Peyer's patch (tissue), 4 donors: Measurements from ENCODE around the gene TPRN. TPM values are rescaled to one million over a fixed set of nuclear protein-coding genes. Genes with fewer than 3 reads are reported as not detected.
A peak's percentile ranks its signal among the peaks of the same experiment; 100 is the strongest.

ENCODE experiments used
- DNase-seq, 3 donors: peaks; one replicate each; pipeline ENCODE4 v3.0.0-alpha.2; 2017 to 2019
- H3K27ac ChIP-seq, 4 donors: fragments of 200-600 bp; sonication (generic); one replicate each; pipeline ENCODE4 v1.5.1; 2016 to 2019
- H3K27me3 ChIP-seq, 2 donors: fragments of 200-600 bp; sonication (generic); one replicate each; pipeline ENCODE4 v1.5.1; 2019
- H3K36me3 ChIP-seq, 3 donors: fragments of 200-600 bp; sonication (generic); one replicate each; pipeline ENCODE4 v1.5.1; 2016 to 2019
- H3K4me1 ChIP-seq, 4 donors: fragments of 200-600 bp; sonication (generic); one replicate each; pipeline ENCODE4 v1.5.1; 2016 to 2019
- H3K4me3 ChIP-seq, 4 donors: fragments of 200-600 bp; sonication (generic); 1 replicate in 3 of 4; 2 replicates in 1 of 4; pipeline ENCODE4 v1.5.1; 2016 to 2019; ENCODE audit warnings: mild to moderate bottlenecking in 1 of 4
- H3K9me3 ChIP-seq, 4 donors: fragments of 200-600 bp; sonication (generic); one replicate each; pipeline ENCODE4 v1.5.1; 2016 to 2019; ENCODE audit warnings: mild to moderate bottlenecking in 1 of 4
- POLR2A ChIP-seq, 2 donors: fragments of 450-650 bp; IDR thresholded peaks; one replicate each; pipeline ENCODE4 v1.5.1; 2017; ENCODE audit warnings: antibody characterized with exemption in 2 of 2, mild to moderate bottlenecking in 2 of 2, moderate library complexity in 2 of 2
- total RNA-seq, 4 donors: library from RNA; depleted of rRNA; stranded (reverse); fragments of >200 nt; gene quantifications; one replicate each; pipeline ENCODE4 v1.1.0, GENCODE V29; 2016
- TF ChIP-seq, protein P1 (sequence below), 6 experiments: fragments of 450-650 bp in 4 of 6; fragments of 200-600 bp in 2 of 6; sonication (generic) in 1 of 6; IDR thresholded peaks; one replicate each; pipeline ENCODE4 v1.5.1; 2017 to 2019; ENCODE audit warnings: antibody characterized with exemption in 6 of 6, mild to moderate bottlenecking in 3 of 6, moderate library complexity in 1 of 6

Gene TPRN
- total RNA-seq, 4 donors from 2014 or later: 28.1 to 167 (median 130) TPM

DNA sequence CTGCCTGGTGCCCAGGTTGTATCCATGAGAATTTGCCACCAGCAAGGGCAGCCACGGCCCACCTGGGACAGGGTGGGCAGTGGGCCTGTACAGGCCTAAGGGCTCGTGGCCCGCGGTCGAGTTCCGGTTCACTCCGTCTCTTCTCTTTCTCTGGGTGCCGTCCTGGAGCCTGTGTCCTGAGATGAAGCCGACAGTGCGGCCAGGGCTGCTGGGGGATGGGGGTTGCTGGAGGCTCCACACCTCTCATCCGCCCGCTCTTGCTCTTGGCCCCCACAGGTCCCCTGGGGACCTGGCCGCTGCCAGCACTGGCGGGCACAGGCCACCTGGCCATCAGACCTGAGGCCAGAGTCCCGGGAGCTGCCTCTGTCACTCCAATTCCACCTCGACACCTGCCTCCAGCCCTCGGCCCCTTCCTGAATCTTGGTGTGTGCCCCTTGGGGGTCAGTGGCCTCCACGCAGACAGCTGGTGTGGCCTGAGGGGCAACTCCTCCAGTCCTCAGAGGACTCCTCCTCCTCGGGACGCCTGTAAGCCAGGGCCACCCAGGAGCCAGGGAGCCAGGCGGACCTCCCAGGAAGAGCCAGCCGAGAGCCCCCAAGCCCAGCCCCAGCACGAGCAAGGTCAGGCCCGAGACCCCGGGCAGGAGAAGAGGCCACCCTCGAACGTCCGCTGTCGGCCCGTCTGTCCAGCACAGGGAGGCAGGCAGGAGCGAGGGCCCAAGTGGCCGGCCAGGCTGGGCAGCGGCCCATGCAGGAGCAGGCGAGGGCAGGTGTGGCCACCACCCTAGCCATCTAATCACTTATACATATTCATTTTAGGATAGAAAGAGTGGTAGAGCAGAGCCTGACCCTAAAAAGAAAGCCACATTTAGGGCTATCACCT lies 35.9 kb downstream of the TPRN start:
- H3K9me3 ChIP-seq: peaks cover 0 to 3% (median 0%) of the 10 kb centered on the region in 4 donors
- peaks cover 0 to 82% of the 10 kb centered on the region in 2 donors for H3K27me3 ChIP-seq
- no peak for DNase-seq
- no peak overlapping the region for H3K27ac ChIP-seq
- H3K4me3 ChIP-seq: no peak overlapping the region
- peaks cover 6 to 51% (median 24%) of the 10 kb centered on the region in 4 donors for H3K4me1 ChIP-seq
- H3K36me3 ChIP-seq: no peaks in the 10 kb centered on the region
- no peak for TF ChIP-seq POLR2A (IDR thresholded peaks at IDR 0.05)
- TF ChIP-seq, protein P1, sequence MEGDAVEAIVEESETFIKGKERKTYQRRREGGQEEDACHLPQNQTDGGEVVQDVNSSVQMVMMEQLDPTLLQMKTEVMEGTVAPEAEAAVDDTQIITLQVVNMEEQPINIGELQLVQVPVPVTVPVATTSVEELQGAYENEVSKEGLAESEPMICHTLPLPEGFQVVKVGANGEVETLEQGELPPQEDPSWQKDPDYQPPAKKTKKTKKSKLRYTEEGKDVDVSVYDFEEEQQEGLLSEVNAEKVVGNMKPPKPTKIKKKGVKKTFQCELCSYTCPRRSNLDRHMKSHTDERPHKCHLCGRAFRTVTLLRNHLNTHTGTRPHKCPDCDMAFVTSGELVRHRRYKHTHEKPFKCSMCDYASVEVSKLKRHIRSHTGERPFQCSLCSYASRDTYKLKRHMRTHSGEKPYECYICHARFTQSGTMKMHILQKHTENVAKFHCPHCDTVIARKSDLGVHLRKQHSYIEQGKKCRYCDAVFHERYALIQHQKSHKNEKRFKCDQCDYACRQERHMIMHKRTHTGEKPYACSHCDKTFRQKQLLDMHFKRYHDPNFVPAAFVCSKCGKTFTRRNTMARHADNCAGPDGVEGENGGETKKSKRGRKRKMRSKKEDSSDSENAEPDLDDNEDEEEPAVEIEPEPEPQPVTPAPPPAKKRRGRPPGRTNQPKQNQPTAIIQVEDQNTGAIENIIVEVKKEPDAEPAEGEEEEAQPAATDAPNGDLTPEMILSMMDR (IDR thresholded peaks at IDR 0.05): no peak

- Histone ChIP-seq H3K27ac (no peak overlapping the region), H3K27me3 (peaks cover 0 to 83% of the 10 kb centered on the region in 2 donors), H3K9me3 (peaks cover 0 to 3% (median 0%) of the 10 kb centered on the region in 4 donors), H3K36me3 (no peaks in the 10 kb centered on the region), H3K4me1 (peaks cover 6 to 43% (median 18%) of the 10 kb centered on the region in 4 donors), H3K4me3 (no peak overlapping the region)
- DNase-seq: no peak
- TF ChIP-seq, protein P1 (IDR thresholded peaks at IDR 0.05): no peak
- TF ChIP-seq POLR2A (IDR thresholded peaks at IDR 0.05): no peak
Observed at GRCh38 chr9:137163805-137164204, 36.7 kb downstream of the TPRN start.

- DNase-seq: no peak
- H3K27me3 ChIP-seq: peaks cover 0 to 83% of the 10 kb centered on the region in 2 donors
- peak overlapping the region in 3 of 4 donors; percentile 15 to 28 (median 18) for H3K4me3 ChIP-seq
- H3K36me3 ChIP-seq: no peaks in the 10 kb centered on the region
- TF ChIP-seq, protein P1 (IDR thresholded peaks at IDR 0.05): no peak
- no peak for TF ChIP-seq POLR2A (IDR thresholded peaks at IDR 0.05)
- H3K9me3 ChIP-seq: no peaks in the 10 kb centered on the region
- H3K27ac ChIP-seq: no peak overlapping the region
- peaks cover 6 to 39% (median 15%) of the 10 kb centered on the region in 4 donors for H3K4me1 ChIP-seq
Observed at GRCh38 chr9:137163365-137163715, 37.2 kb downstream of the TPRN start.

DNA sequence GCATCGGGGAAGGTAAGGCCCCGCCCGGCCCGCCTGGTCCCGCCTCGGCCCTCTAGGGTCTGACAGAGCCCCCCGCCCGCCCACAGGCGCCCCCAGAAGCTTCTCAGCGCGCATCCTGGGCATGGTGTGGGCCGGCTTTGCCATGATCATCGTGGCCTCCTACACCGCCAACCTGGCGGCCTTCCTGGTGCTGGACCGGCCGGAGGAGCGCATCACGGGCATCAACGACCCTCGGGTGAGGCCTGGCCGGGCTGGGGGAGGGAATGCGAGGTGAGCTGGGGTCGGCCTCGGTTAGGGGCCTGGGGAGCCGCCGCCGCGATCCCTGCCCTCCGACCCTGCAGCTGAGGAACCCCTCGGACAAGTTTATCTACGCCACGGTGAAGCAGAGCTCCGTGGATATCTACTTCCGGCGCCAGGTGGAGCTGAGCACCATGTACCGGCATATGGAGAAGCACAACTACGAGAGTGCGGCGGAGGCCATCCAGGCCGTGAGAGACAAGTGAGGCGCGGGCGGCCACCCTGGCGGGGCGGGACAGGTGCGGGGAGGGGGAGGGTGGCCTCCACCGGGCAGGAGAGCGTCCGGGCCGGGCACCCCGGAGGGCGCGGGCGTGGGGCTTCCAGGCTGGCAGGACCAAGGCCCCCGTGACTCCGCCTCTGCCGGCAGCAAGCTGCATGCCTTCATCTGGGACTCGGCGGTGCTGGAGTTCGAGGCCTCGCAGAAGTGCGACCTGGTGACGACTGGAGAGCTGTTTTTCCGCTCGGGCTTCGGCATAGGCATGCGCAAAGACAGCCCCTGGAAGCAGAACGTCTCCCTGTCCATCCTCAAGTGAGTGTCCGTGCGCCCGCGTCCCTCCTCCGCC lies 37.8 kb downstream of the TPRN start:
- no peaks in the 10 kb centered on the region for H3K9me3 ChIP-seq
- peak in 2 of 3 donors; percentile 72 to 73 for DNase-seq
- TF ChIP-seq, protein P1 (IDR thresholded peaks at IDR 0.05): peak in 3 of 6 experiments; percentile 35 to 48 (median 36)
- TF ChIP-seq POLR2A (IDR thresholded peaks at IDR 0.05): no peak
- H3K4me1 ChIP-seq: peaks cover 0 to 33% (median 9%) of the 10 kb centered on the region in 4 donors
- peak overlapping the region in 3 of 4 donors; percentile 15 to 28 (median 18) for H3K4me3 ChIP-seq
- peaks cover 0 to 79% of the 10 kb centered on the region in 2 donors for H3K27me3 ChIP-seq
- no peaks in the 10 kb centered on the region for H3K36me3 ChIP-seq
- peak overlapping the region in 1 of 4 donors; percentile 25 for H3K27ac ChIP-seq
